HepG2 (cell line): Measurements from ENCODE around the gene TOP1. TPM values are rescaled to one million over a fixed set of nuclear protein-coding genes. Genes with fewer than 3 reads are reported as not detected.

Experiments
- ATAC-seq: fragments of 200-7000 bp; cut with Tn5 transposase; 3 replicates; pipeline ENCODE4 v1.9.1; 2020; ENCODE audit warnings: mild to moderate bottlenecking, moderate library complexity
- BruUV-seq: library from RNA; stranded (reverse); fragments of 400-500 nt; replicated peaks from 2 replicates; lab custom pipeline; 2021; lab: Mats Ljungman, UMichigan
- CTCF ChIA-PET: fragments of 300-600 bp; formaldehyde crosslinking; extraction: SDS; loops from one replicate; lab custom pipeline; 2021; ENCODE audit warnings: low total read pairs, inconsistent platforms, low intra/inter-chr PET ratio; lab: Yijun Ruan, JAX
- POLR2A ChIA-PET: fragments of 350-600 bp; sonication (Branson Sonifier 250); formaldehyde crosslinking; loops from one replicate; lab custom pipeline; 2020; ENCODE audit warnings: antibody characterized with exemption, inconsistent platforms; lab: Yijun Ruan, JAX
- DNase-seq: peaks from one replicate; pipeline ENCODE4 v3.0.0-alpha.2; 2015; ENCODE audit warnings: low spot score
- FAIRE-seq: peaks from 3 replicates; lab custom pipeline; 2011; peaks lifted over from hg19 to GRCh38; lab: Jason Lieb, UNC
- H2AFZ ChIP-seq: one replicate; pipeline ENCODE4 v1.6.1; 2011; ENCODE audit warnings: low read length, inconsistent platforms
- H3K27ac ChIP-seq: fragments of 300-600 bp; 3 replicates; pipeline ENCODE4 v1.8.0; 2011; ENCODE audit warnings: mixed run types, mild to moderate bottlenecking, mixed read lengths, low read length, inconsistent platforms; ENCODE audit not compliant: insufficient read depth; ENCODE audit errors: extremely low read length
- H3K27me3 ChIP-seq, 2 experiments: fragments of 200-600 bp in 1 of 2; 2 replicates in 1 of 2; 3 replicates in 1 of 2; pipeline versions ENCODE4 v1.6.0 to v1.8.0; 2011; ENCODE audit warnings: low read length in 2 of 2, mild to moderate bottlenecking in 2 of 2, moderate library complexity in 2 of 2, inconsistent platforms in 1 of 2; ENCODE audit not compliant: insufficient read depth in 2 of 2, control insufficient read depth in 1 of 2
- H3K36me3 ChIP-seq, 2 experiments: fragments of 200-600 bp in 1 of 2; replicated peaks in 1 of 2; 2 replicates in 1 of 2; 3 replicates in 1 of 2; pipeline versions ENCODE4 v1.5.1 to v1.8.0; 2011; ENCODE audit warnings: low read length in 2 of 2, inconsistent platforms in 1 of 2; ENCODE audit not compliant: insufficient read depth in 2 of 2, control insufficient read depth in 1 of 2
- H3K4me1 ChIP-seq: 2 replicates; pipeline ENCODE4 v1.5.1; 2012; ENCODE audit warnings: low read length, inconsistent platforms; ENCODE audit not compliant: insufficient read depth
- H3K4me2 ChIP-seq: 2 replicates; pipeline ENCODE4 v1.6.0; 2011; ENCODE audit warnings: low read depth, low read length, inconsistent platforms
- H3K4me3 ChIP-seq, 3 experiments: fragments of 200-600 bp in 1 of 3; sonication (generic), shearing (Covaris generic) in 1 of 3; replicated peaks in 1 of 3; 2 replicates each; pipeline ENCODE4 v1.5.1; 2011 to 2016; ENCODE audit warnings: low read length in 3 of 3, inconsistent platforms in 2 of 3, low read depth in 2 of 3, mild to moderate bottlenecking in 2 of 3, control low read depth in 1 of 3, mixed read lengths in 1 of 3; ENCODE audit not compliant: insufficient read depth in 1 of 3
- H3K79me2 ChIP-seq: one replicate; pipeline ENCODE4 v1.6.1; 2011; ENCODE audit warnings: low read length, inconsistent platforms; ENCODE audit not compliant: insufficient read depth
- H3K9ac ChIP-seq: 2 replicates; pipeline ENCODE4 v1.6.0; 2011; ENCODE audit warnings: mild to moderate bottlenecking, low read depth, low read length, inconsistent platforms; ENCODE audit not compliant: insufficient read depth
- H3K9me3 ChIP-seq: 2 replicates; pipeline ENCODE4 v1.5.1; 2012; ENCODE audit warnings: mild to moderate bottlenecking, low read length
- H4K20me1 ChIP-seq: 2 replicates; pipeline ENCODE4 v1.6.0; 2011; ENCODE audit warnings: inconsistent platforms, mild to moderate bottlenecking, low read length, moderate library complexity; ENCODE audit not compliant: insufficient read depth
- AGO2 ChIP-seq: fragments of 200-400 bp; formaldehyde crosslinking; optimal IDR thresholded peaks from 2 replicates; pipeline ENCODE3; 2017; ENCODE audit warnings: mild to moderate bottlenecking, low read depth, low read length, moderate library complexity
- FOXJ3 ChIP-seq: sonication (generic); formaldehyde crosslinking; IDR thresholded peaks from 2 replicates; pipeline ENCODE4 v1.4.0; 2020; ENCODE audit warnings: missing genetic modification reagents, mild to moderate bottlenecking, borderline replicate concordance
- IRF2 ChIP-seq: IDR thresholded peaks from 2 replicates; pipeline ENCODE4 v1.6.1; 2018; ENCODE audit warnings: missing genetic modification reagents, missing compliant biosample characterization
- KLF11 ChIP-seq: IDR thresholded peaks from 2 replicates; pipeline ENCODE4 v1.6.1; 2016; ENCODE audit warnings: missing compliant biosample characterization
- KMT2B ChIP-seq: IDR thresholded peaks from 2 replicates; pipeline ENCODE4 v1.6.1; 2016; ENCODE audit warnings: missing genetic modification reagents, missing compliant biosample characterization
- MAFK ChIP-seq, 2 experiments: IDR thresholded peaks in 1 of 2; conservative IDR thresholded peaks in 1 of 2; 2 replicates each; pipeline ENCODE4 v1.6.1; 2011; ENCODE audit warnings: improper control_type of control experiment in 2 of 2, low read length in 2 of 2
- NFATC3 ChIP-seq: sonication (generic); formaldehyde crosslinking; IDR thresholded peaks from 2 replicates; pipeline ENCODE4 v1.5.1; 2020; ENCODE audit warnings: mild to moderate bottlenecking, missing genetic modification reagents
- PCBP1 ChIP-seq: fragments of 200-400 bp; formaldehyde crosslinking; IDR thresholded peaks from 2 replicates; pipeline ENCODE4 v1.6.1; 2017; ENCODE audit warnings: mild to moderate bottlenecking, low read depth, low read length, borderline replicate concordance
- SOX13 ChIP-seq, 3 experiments: fragments of 450-650 bp in 1 of 3; sonication (generic) in 1 of 3; formaldehyde crosslinking in 1 of 3; IDR thresholded peaks in 2 of 3; conservative IDR thresholded peaks in 1 of 3; 2 replicates each; pipeline versions ENCODE4 v1.5.0 to v1.6.1; 2016 to 2020; ENCODE audit warnings: antibody characterized with exemption in 1 of 3, mild to moderate bottlenecking in 1 of 3, missing compliant biosample characterization in 1 of 3, missing genetic modification reagents in 1 of 3, moderate library complexity in 1 of 3
- ZFAT ChIP-seq: sonication (generic); formaldehyde crosslinking; conservative IDR thresholded peaks from 2 replicates; pipeline ENCODE4 v1.8.1; 2023; ENCODE audit warnings: missing genetic modification reagents, inconsistent platforms
- ZNF260 ChIP-seq: sonication (generic); formaldehyde crosslinking; IDR thresholded peaks from 2 replicates; pipeline ENCODE4 v1.4.0; 2020; ENCODE audit warnings: missing genetic modification reagents, low read depth, mild to moderate bottlenecking, borderline replicate concordance
- ZNF33B ChIP-seq: sonication (generic); formaldehyde crosslinking; IDR thresholded peaks from 2 replicates; pipeline ENCODE4 v1.5.1; 2020; ENCODE audit warnings: mild to moderate bottlenecking, missing genetic modification reagents
- ZNF362 ChIP-seq: sonication (generic); formaldehyde crosslinking; IDR thresholded peaks from 2 replicates; pipeline ENCODE4 v1.4.0; 2020; ENCODE audit warnings: missing genetic modification reagents, mild to moderate bottlenecking, borderline replicate concordance
- ZNF574 ChIP-seq: sonication (generic); formaldehyde crosslinking; IDR thresholded peaks from 2 replicates; pipeline ENCODE4 v1.4.0; 2020; ENCODE audit warnings: missing genetic modification reagents
- ZNF740 ChIP-seq: sonication (generic); formaldehyde crosslinking; IDR thresholded peaks from 2 replicates; pipeline ENCODE4 v1.4.0; 2020; ENCODE audit warnings: missing genetic modification reagents
- ZSCAN31 ChIP-seq: sonication (generic); formaldehyde crosslinking; IDR thresholded peaks from 2 replicates; pipeline ENCODE4 v1.5.0; 2020; ENCODE audit warnings: low read depth, mild to moderate bottlenecking, missing genetic modification reagents
- WGBS: methylation state at CpG from one replicate; pipeline ENCODE4 v1.1.6; 2017; ENCODE audit warnings: low lambda C conversion rate; 5-methylcytosine and 5-hydroxymethylcytosine counted together
- in situ Hi-C: cut with HindIII; loops from 2 replicates; pipeline ENCODE4 v1.10.0; 2017; ENCODE audit warnings: low pct_unique_long_range_greater_than_20kb; ENCODE audit not compliant: extremely low pct_ligation_motif_present
- intact Hi-C: fragments of 100-400 bp; cut with micrococcal nuclease; formaldehyde crosslinking; loops from one replicate; pipeline ENCODE4 v1.10.0; 2022; ENCODE audit not compliant: unreplicated experiment
- polyA plus RNA-seq, 8 experiments: library from polyadenylated mRNA; depleted of rRNA in 3 of 8; stranded (reverse) in 7 of 8; unstranded in 1 of 8; fragments of >200 nt; fragmentation: Illumina TruSeq in 4 of 8; extraction: Trizol in 4 of 8; gene quantifications; 2 replicates each; pipeline versions ENCODE4 v1.2.1 to v1.2.3, GENCODE V29; 2011 to 2016; ENCODE audit warnings: low read depth in 4 of 8, missing spikeins in 1 of 8, mixed read lengths in 1 of 8; ENCODE audit not compliant: insufficient read depth in 1 of 8
- total RNA-seq, 5 experiments: library from RNA; depleted of rRNA; stranded (reverse); fragments of >200 nt; fragmentation: Illumina TruSeq; extraction: Trizol; gene quantifications; 2 replicates each; pipeline ENCODE4 v1.2.3, GENCODE V29; 2016; ENCODE audit warnings: low read depth in 1 of 5

Gene TOP1
- total and polyA plus RNA-seq, 2 of the 13 experiments (the other 11 are each of a cell fraction or from before 2014, with no cell fraction given) = 10.2 to 19.4 TPM

- intact Hi-C loops = no loop called here
- no peak overlapping the region for H3K4me3 ChIP-seq
- POLR2A ChIA-PET = interaction anchor here (1.3 to 3.1 kb wide), 3 partner anchors 10 to 169 kb away, joined by 3 to 13 read pairs (median 7); no protein-coding TSS in a partner anchor
- no peak overlapping the region for H3K9ac ChIP-seq
- H4K20me1 ChIP-seq = peaks cover 77% of the 10 kb centered on the region
- in situ Hi-C loops = no loop called here
- 90% methylated on average over 5 of the region's 5 CpGs for WGBS
- ATAC-seq = no peak
- no peaks in the 10 kb centered on the region for H3K27me3 ChIP-seq
- peaks cover 79% of the 10 kb centered on the region for H3K4me1 ChIP-seq
- no peak for DNase-seq
- H3K4me2 ChIP-seq = no peak overlapping the region
- no peak overlapping the region for H2AFZ ChIP-seq
- CTCF ChIA-PET = no interaction called here
- FAIRE-seq = no peak
- BruUV-seq = no TSS peak
- H3K79me2 ChIP-seq = peaks cover 98% of the 10 kb centered on the region
- H3K9me3 ChIP-seq = no peaks in the 10 kb centered on the region
- H3K27ac ChIP-seq = no peak overlapping the region
- peaks cover 5 to 30% of the 10 kb centered on the region in 2 experiments for H3K36me3 ChIP-seq
- TF ChIP-seq MAFK (conservative IDR thresholded peaks at IDR 0.05 in 1 of 2, IDR thresholded peaks at IDR 0.05 in 1 of 2; ENCODE audit: low read length in 2 of 2) (no peak), ZNF33B (CRISPR knock-in tag) (no peak), NFATC3 (no peak), KLF11 (CRISPR knock-in tag) (no peak), FOXJ3 (CRISPR knock-in tag) (no peak), ZFAT (CRISPR knock-in tag) (no peak), IRF2 (CRISPR knock-in tag) (no peak), SOX13 (IDR thresholded peaks at IDR 0.05) (no peak), SOX13 (CRISPR knock-in tag; conservative IDR thresholded peaks at IDR 0.05 in 1 of 2, IDR thresholded peaks at IDR 0.05 in 1 of 2) (no peak), ZNF260 (CRISPR knock-in tag) (no peak), ZNF362 (CRISPR knock-in tag) (no peak), ZNF574 (CRISPR knock-in tag) (no peak), AGO2 (no peak), ZSCAN31 (CRISPR knock-in tag) (no peak), KMT2B (no peak), ZNF740 (CRISPR knock-in tag) (no peak), PCBP1 (no peak)
Measured at GRCh38 chr20:41148942-41149341, 120.3 kb downstream of the TOP1 start.
